Measurements from ENCODE around the gene CABP2. TPM values are rescaled to one million over a fixed set of nuclear protein-coding genes. Genes with fewer than 3 reads are reported as not detected.

The CABP2 gene
- total RNA-seq, 2 donors from 2014 or later = not detected

GRCh38 chr11:67520856-67521824 is 2.1 kb downstream of the CABP2 start:
- intact Hi-C loops (cut with DNase I) = no loop called here
- DNase-seq (no peak), ATAC-seq (no peak)
- Histone ChIP-seq H3K4me3 (no peak overlapping the region), H3K27me3 (no peaks in the 10 kb centered on the region), H3K4me1 (peaks cover 12% of the 10 kb centered on the region), H3K36me3 (replicated peaks in 1 of 2; ENCODE audit: insufficient read depth in 1 of 2, low read depth in 2 of 2) (no peaks in the 10 kb centered on the region), H3K27ac (no peak overlapping the region), H3K9me3 (no peaks in the 10 kb centered on the region)
- TF ChIP-seq POLR2A (IDR thresholded peaks at IDR 0.05) (no peak), CTCF (IDR thresholded peaks at IDR 0.05) (no peak)
- WGBS, 2 donors = 90 to 91% methylated on average over 14 to 16 of the region's 16 CpGs

GRCh38 chr11:67519726-67520125 is 3.5 kb downstream of the CABP2 start:
- no peaks in the 10 kb centered on the region for H3K27me3 ChIP-seq
- no peaks in the 10 kb centered on the region for H3K4me1 ChIP-seq
- H3K4me3 ChIP-seq = no peak overlapping the region
- 80 to 88% methylated on average over 18 to 32 of the region's 32 CpGs for WGBS, 2 donors
- TF ChIP-seq CTCF (IDR thresholded peaks at IDR 0.05) (no peak), POLR2A (IDR thresholded peaks at IDR 0.05) (no peak)
- H3K9me3 ChIP-seq = no peaks in the 10 kb centered on the region
- DNase-seq (no peak), ATAC-seq (no peak)
- no peaks in the 10 kb centered on the region for H3K36me3 ChIP-seq (replicated peaks in 1 of 2; ENCODE audit: insufficient read depth in 1 of 2, low read depth in 2 of 2)
- intact Hi-C loops (cut with DNase I) = no loop called here
- no peak overlapping the region for H3K27ac ChIP-seq

GRCh38 chr11:67517784-67518552 is 5.3 kb downstream of the CABP2 start:
- intact Hi-C loops (cut with DNase I) = no loop called here
- H3K9me3 ChIP-seq = no peaks in the 10 kb centered on the region
- no peaks in the 10 kb centered on the region for H3K27me3 ChIP-seq
- H3K4me1 ChIP-seq = no peaks in the 10 kb centered on the region
- 81 to 87% methylated on average over 7 to 10 of the region's 10 CpGs for WGBS, 2 donors
- DNase-seq = no peak
- TF ChIP-seq POLR2A (IDR thresholded peaks at IDR 0.05) = no peak
- TF ChIP-seq CTCF (IDR thresholded peaks at IDR 0.05) = no peak
- H3K4me3 ChIP-seq = no peak overlapping the region
- no peaks in the 10 kb centered on the region for H3K36me3 ChIP-seq (replicated peaks in 1 of 2; ENCODE audit: insufficient read depth in 1 of 2, low read depth in 2 of 2)
- ATAC-seq = no peak
- no peak overlapping the region for H3K27ac ChIP-seq

GRCh38 chr11:67516806-67517205 is 6.4 kb downstream of the CABP2 start:
- intact Hi-C loops (cut with DNase I) = no loop called here
- Histone ChIP-seq H3K27me3 (no peaks in the 10 kb centered on the region), H3K9me3 (no peaks in the 10 kb centered on the region), H3K4me1 (no peaks in the 10 kb centered on the region), H3K4me3 (no peak overlapping the region), H3K36me3 (replicated peaks in 1 of 2; ENCODE audit: insufficient read depth in 1 of 2, low read depth in 2 of 2) (no peaks in the 10 kb centered on the region), H3K27ac (no peak overlapping the region)
- no peak for TF ChIP-seq CTCF (IDR thresholded peaks at IDR 0.05)
- no peak for TF ChIP-seq POLR2A (IDR thresholded peaks at IDR 0.05)
- 83 to 89% methylated on average over 2 to 9 of the region's 9 CpGs for WGBS, 2 donors
- no peak for ATAC-seq
- no peak for DNase-seq
